GM12864 (cell line): ENCODE data around the gene GOLGA3.

Experiments
- DNase-seq: peaks from one replicate; pipeline ENCODE4 v3.0.0-alpha.2; 2011; ENCODE audit warnings: low read depth
- H3K4me3 ChIP-seq: 2 replicates; pipeline ENCODE4 v1.5.1; 2011; ENCODE audit warnings: mild to moderate bottlenecking, low read depth, low read length, control low read depth
- CTCF ChIP-seq: IDR thresholded peaks from 2 replicates; pipeline ENCODE4 v1.5.1; 2011; ENCODE audit warnings: low read depth, mild to moderate bottlenecking, moderate library complexity, low read length, control low read depth, inconsistent platforms; ENCODE audit errors: missing control alignments

GOLGA3 gene

GRCh38 chr12:132775502-132776229 lies 53.0 kb downstream of the GOLGA3 start:
- DNase-seq = no peak

GRCh38 chr12:132774646-132775275 lies 53.9 kb downstream of the GOLGA3 start:
- DNase-seq = no peak
- no peak overlapping the region for H3K4me3 ChIP-seq
- no peak for TF ChIP-seq CTCF

More at GRCh38 chr12:132775502-132776229, 53.0 kb downstream of the GOLGA3 start:
- no peak overlapping the region for H3K4me3 ChIP-seq
- TF ChIP-seq CTCF = no peak

- TF ChIP-seq CTCF = no peak
- DNase-seq = no peak
- H3K4me3 ChIP-seq = no peak overlapping the region
Observed at GRCh38 chr12:132774159-132774558, 54.5 kb downstream of the GOLGA3 start.

- H3K4me3 ChIP-seq = no peak overlapping the region
- no peak for DNase-seq
- TF ChIP-seq CTCF = no peak
Observed at GRCh38 chr12:132773077-132773955, 55.4 kb downstream of the GOLGA3 start.

- no peak overlapping the region for H3K4me3 ChIP-seq
- DNase-seq = no peak
- TF ChIP-seq CTCF = no peak
Observed at GRCh38 chr12:132772606-132773005, 56.1 kb downstream of the GOLGA3 start.

GRCh38 chr12:132771126-132771838 lies 57.4 kb downstream of the GOLGA3 start:
- DNase-seq = peak; percentile 73
- TF ChIP-seq CTCF = no peak
- no peak overlapping the region for H3K4me3 ChIP-seq
